Activated naive CD4-positive, alpha-beta T cell treated with anti-CD3 and anti-CD28 coated beads for 36 hours (primary cell): Measurements from ENCODE around the gene CCNC. TPM values are rescaled to one million over a fixed set of nuclear protein-coding genes. Genes with fewer than 3 reads are reported as not detected.

Experiments used
- CTCF ChIA-PET: fragments of 350-600 bp; sonication (Branson Sonifier 250); formaldehyde crosslinking; loops from one replicate; lab custom pipeline; 2021; ENCODE audit warnings: antibody characterized with exemption; lab: Charles Lee
- DNase-seq: peaks from one replicate; pipeline ENCODE4 v3.0.0-alpha.2; 2020
- H3K27ac Mint-ChIP-seq: one replicate; pipeline ENCODE4 v1.8.0; 2021; ENCODE audit warnings: mild to moderate bottlenecking, mixed read lengths
- H3K27me3 Mint-ChIP-seq: one replicate; pipeline ENCODE4 v1.8.0; 2021; ENCODE audit warnings: low read depth, mixed read lengths
- H3K36me3 Mint-ChIP-seq: one replicate; pipeline ENCODE4 v1.8.0; 2021; ENCODE audit warnings: low read depth, mixed read lengths
- H3K4me1 Mint-ChIP-seq: one replicate; pipeline ENCODE4 v1.8.0; 2021; ENCODE audit warnings: low read depth, mixed read lengths
- H3K4me3 Mint-ChIP-seq: one replicate; pipeline ENCODE4 v1.8.0; 2021; ENCODE audit warnings: mild to moderate bottlenecking, moderate library complexity, mixed read lengths
- H3K9me3 Mint-ChIP-seq: one replicate; pipeline ENCODE4 v1.8.0; 2021; ENCODE audit warnings: mixed read lengths
- intact Hi-C: fragments of 100-400 bp; cut with micrococcal nuclease; formaldehyde crosslinking; loops from one replicate; pipeline ENCODE4 v1.15.1; 2023
- total RNA-seq, 2 experiments: library from RNA; stranded (reverse); gene quantifications; one replicate each; pipeline ENCODE4 v1.2.3, GENCODE V29; 2021

The CCNC gene
- total RNA-seq, 2 experiments from 2014 or later = 51.6 to 51.8 TPM

- no peak for DNase-seq
- Mint-ChIP-seq H3K27me3 (peaks cover 70% of the 10 kb centered on the region), H3K4me1 (peaks cover 18% of the 10 kb centered on the region), H3K36me3 (no peaks in the 10 kb centered on the region), H3K4me3 (no peak overlapping the region), H3K27ac (no peak overlapping the region), H3K9me3 (no peaks in the 10 kb centered on the region)
- intact Hi-C loops = no loop called here
- CTCF ChIA-PET = interaction anchor here (0.8 kb wide), 1 partner anchor 9 kb away, joined by 3 read pairs; no protein-coding TSS in a partner anchor
Observed at GRCh38 chr6:99592900-99593299, 24.4 kb upstream of the CCNC start.

DNA sequence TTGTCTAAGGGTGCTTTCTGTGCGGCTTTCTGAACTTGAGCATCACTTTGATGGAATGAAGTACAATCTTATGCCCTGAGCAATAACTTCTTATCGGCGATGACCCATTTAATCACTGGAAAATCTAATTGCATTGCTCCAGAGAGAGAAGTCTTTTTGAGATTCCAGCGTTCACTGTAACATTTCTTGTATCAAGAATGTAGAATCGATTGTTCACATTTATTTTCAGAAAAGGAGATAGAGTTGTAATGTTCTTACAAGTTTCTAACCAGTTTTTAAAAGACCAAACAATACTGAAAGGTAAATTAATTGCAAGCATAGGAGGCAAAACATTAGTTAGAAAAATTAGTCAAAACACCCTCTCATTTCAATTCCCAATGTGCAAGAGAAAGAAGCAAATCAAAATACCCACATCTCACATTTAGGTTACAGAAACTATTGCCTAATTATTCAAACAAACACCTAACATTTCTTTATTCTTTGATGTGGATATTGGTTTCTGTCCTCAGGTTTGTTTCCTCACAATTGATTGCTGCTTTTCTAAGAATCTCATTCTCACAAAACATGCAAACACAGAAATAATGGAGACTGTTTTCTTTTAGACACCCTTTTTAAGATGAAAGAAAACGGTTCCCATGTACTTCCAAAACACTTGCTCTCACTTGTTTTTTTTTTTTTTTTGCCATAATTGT, 23.4 kb upstream of the CCNC start:
- intact Hi-C loops = loop anchor here (1.0 kb wide), 1 partner anchor 10 kb away; no protein-coding TSS in a partner anchor
- CTCF ChIA-PET = interaction anchor here (0.8 kb wide), 1 partner anchor 10 kb away, joined by 3 read pairs; no protein-coding TSS in a partner anchor
- H3K27me3 Mint-ChIP-seq = peaks cover 71% of the 10 kb centered on the region
- H3K9me3 Mint-ChIP-seq = no peaks in the 10 kb centered on the region
- DNase-seq = no peak
- H3K27ac Mint-ChIP-seq = no peak overlapping the region
- no peak overlapping the region for H3K4me3 Mint-ChIP-seq
- H3K4me1 Mint-ChIP-seq = peaks cover 18% of the 10 kb centered on the region
- H3K36me3 Mint-ChIP-seq = no peaks in the 10 kb centered on the region

- Mint-ChIP-seq H3K36me3 (no peaks in the 10 kb centered on the region), H3K27me3 (peaks cover 68% of the 10 kb centered on the region), H3K4me1 (peaks cover 18% of the 10 kb centered on the region), H3K4me3 (no peak overlapping the region), H3K27ac (no peak overlapping the region), H3K9me3 (no peaks in the 10 kb centered on the region)
- no peak for DNase-seq
- intact Hi-C loops = loop anchor here (1.0 kb wide), 1 partner anchor 11 kb away; no protein-coding TSS in a partner anchor
- CTCF ChIA-PET = interaction anchor here (1.2 to 1.6 kb wide), 2 partner anchors 23 to 155 kb away, joined by 3 to 4 read pairs; no protein-coding TSS in a partner anchor
Observed at GRCh38 chr6:99590728-99591672, 22.5 kb upstream of the CCNC start.

DNA sequence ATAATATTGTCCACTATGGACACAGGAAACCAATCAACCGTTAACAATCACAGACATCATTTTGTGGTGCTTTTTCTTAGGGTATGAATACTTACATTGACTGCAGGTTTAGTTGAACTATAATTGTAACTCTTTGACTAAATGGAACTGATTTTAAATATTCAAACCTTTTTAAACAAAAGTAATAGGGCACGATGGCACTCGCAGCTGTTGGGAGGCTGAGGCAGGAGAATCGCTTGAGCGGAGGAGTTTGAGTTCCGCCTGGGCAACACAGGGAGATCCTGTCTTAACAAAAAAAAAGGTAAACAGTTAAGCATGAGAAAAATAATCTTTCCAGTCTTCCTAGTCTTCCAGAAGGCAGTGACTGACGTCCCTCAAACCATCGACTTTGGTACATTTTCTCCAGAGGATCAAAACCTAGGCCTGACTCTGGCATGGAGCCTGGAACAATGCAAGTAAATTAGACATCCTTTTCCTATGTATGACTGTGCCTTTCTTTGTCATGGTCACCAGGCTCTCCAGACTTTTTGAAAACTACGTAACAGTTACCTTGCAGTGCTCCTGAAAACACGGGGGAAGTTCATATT, 21.5 kb upstream of the CCNC start:
- H3K4me1 Mint-ChIP-seq = peaks cover 18% of the 10 kb centered on the region
- CTCF ChIA-PET = interaction anchor here (0.9 to 2.5 kb wide), 7 partner anchors 21 to 317 kb away, joined by 3 to 43 read pairs (median 5); no protein-coding TSS in a partner anchor
- peaks cover 67% of the 10 kb centered on the region for H3K27me3 Mint-ChIP-seq
- no peak overlapping the region for H3K27ac Mint-ChIP-seq
- no peaks in the 10 kb centered on the region for H3K36me3 Mint-ChIP-seq
- intact Hi-C loops = loop anchor here (1.0 to 5.0 kb wide), 3 partner anchors 21 to 507 kb away; no protein-coding TSS in a partner anchor
- no peaks in the 10 kb centered on the region for H3K9me3 Mint-ChIP-seq
- DNase-seq = no peak
- peak overlapping the region; percentile 29 for H3K4me3 Mint-ChIP-seq

DNA sequence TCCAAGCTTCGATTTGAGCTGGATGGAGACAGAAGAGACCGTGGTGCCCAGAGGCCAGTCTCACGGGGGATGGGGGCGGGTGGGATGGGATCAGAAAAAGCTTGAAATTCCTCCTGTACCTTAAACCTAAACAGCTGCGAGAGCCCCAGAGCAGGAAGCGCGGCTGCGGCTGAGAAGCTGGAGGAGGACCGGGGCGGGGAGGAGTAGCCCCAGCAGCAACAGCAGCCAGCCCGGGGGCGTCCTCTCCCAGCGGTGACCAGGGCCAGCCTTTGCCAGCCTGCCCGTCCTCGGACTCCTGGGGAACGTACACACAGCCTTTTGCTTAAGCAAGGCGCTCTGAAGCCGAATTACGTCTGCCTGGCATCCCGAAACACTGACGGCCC, 20.8 kb upstream of the CCNC start:
- H3K9me3 Mint-ChIP-seq = no peaks in the 10 kb centered on the region
- peaks cover 67% of the 10 kb centered on the region for H3K27me3 Mint-ChIP-seq
- peaks cover 18% of the 10 kb centered on the region for H3K4me1 Mint-ChIP-seq
- no peak overlapping the region for H3K27ac Mint-ChIP-seq
- H3K36me3 Mint-ChIP-seq = no peaks in the 10 kb centered on the region
- CTCF ChIA-PET = interaction anchor here (0.6 to 2.5 kb wide), 12 partner anchors 15 to 691 kb away, joined by 3 to 43 read pairs (median 6); no protein-coding TSS in a partner anchor
- H3K4me3 Mint-ChIP-seq = peak overlapping the region; percentile 76
- intact Hi-C loops = loop anchor here (1.0 to 5.0 kb wide), 3 partner anchors 22 to 508 kb away; no protein-coding TSS in a partner anchor
- DNase-seq = no peak

GRCh38 chr6:99588618-99589289, 20.3 kb upstream of the CCNC start:
- H3K27ac Mint-ChIP-seq = no peak overlapping the region
- H3K9me3 Mint-ChIP-seq = no peaks in the 10 kb centered on the region
- no peaks in the 10 kb centered on the region for H3K36me3 Mint-ChIP-seq
- DNase-seq = peak; percentile 83
- intact Hi-C loops = loop anchor here (1.0 to 5.0 kb wide), 7 partner anchors 23 to 509 kb away; no protein-coding TSS in a partner anchor
- CTCF ChIA-PET = interaction anchor here (0.6 to 2.5 kb wide), 17 partner anchors 16 to 691 kb away, joined by 3 to 43 read pairs (median 4); no protein-coding TSS in a partner anchor
- H3K27me3 Mint-ChIP-seq = peaks cover 64% of the 10 kb centered on the region
- peaks cover 18% of the 10 kb centered on the region for H3K4me1 Mint-ChIP-seq
- peak overlapping the region; percentile 76 for H3K4me3 Mint-ChIP-seq

DNA sequence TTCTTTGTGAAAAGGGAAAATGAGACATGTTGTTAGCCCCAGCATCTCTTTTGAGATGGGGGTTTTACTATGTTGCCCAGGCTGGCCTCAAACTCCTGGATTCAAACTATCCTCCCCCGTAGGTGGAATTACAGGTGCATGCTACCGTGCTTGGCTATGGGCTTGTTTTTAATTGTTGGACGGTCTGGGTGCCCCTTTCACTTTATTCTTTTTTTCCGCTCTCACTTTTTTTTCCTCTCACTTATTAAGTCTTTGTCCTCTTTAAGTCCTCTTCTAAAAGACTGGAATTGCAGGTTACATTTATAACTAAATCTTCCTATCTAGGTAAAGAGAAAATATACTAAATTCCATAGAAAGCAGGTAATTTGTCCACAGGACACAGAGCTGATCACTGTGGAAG, 19.3 kb upstream of the CCNC start:
- peaks cover 18% of the 10 kb centered on the region for H3K4me1 Mint-ChIP-seq
- H3K27me3 Mint-ChIP-seq = peaks cover 59% of the 10 kb centered on the region
- CTCF ChIA-PET = interaction anchor here (0.6 to 2.5 kb wide), 13 partner anchors 17 to 263 kb away, joined by 3 to 43 read pairs (median 4); no protein-coding TSS in a partner anchor
- no peaks in the 10 kb centered on the region for H3K36me3 Mint-ChIP-seq
- H3K27ac Mint-ChIP-seq = no peak overlapping the region
- no peak overlapping the region for H3K4me3 Mint-ChIP-seq
- no peak for DNase-seq
- intact Hi-C loops = loop anchor here (1.0 to 5.0 kb wide), 6 partner anchors 120 to 510 kb away; no protein-coding TSS in a partner anchor
- no peaks in the 10 kb centered on the region for H3K9me3 Mint-ChIP-seq

DNA sequence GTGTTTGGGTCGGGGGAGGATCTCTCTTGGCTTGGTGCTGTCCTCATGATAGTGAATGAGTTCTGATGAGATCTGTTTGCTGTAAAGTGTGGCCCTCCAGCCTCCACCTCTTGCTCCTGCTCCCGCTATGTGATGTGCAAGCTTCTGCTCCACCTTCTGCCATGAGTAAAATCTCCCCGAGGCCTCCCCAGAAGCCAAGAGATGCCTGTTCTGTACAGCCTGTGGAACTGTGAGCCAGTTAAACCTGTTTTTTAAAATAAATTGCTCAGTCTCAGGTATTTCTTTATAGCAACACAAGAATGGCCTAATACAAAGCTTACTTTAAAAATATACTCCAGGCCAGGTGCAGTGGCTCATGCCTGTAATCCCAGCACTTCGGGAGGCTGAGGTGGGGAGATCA, 11.3 kb upstream of the CCNC start:
- H3K36me3 Mint-ChIP-seq = no peaks in the 10 kb centered on the region
- no peak for DNase-seq
- H3K9me3 Mint-ChIP-seq = no peaks in the 10 kb centered on the region
- no peak overlapping the region for H3K4me3 Mint-ChIP-seq
- no peaks in the 10 kb centered on the region for H3K4me1 Mint-ChIP-seq
- CTCF ChIA-PET = no interaction called here
- no peak overlapping the region for H3K27ac Mint-ChIP-seq
- intact Hi-C loops = no loop called here
- H3K27me3 Mint-ChIP-seq = peaks cover 26% of the 10 kb centered on the region

DNA sequence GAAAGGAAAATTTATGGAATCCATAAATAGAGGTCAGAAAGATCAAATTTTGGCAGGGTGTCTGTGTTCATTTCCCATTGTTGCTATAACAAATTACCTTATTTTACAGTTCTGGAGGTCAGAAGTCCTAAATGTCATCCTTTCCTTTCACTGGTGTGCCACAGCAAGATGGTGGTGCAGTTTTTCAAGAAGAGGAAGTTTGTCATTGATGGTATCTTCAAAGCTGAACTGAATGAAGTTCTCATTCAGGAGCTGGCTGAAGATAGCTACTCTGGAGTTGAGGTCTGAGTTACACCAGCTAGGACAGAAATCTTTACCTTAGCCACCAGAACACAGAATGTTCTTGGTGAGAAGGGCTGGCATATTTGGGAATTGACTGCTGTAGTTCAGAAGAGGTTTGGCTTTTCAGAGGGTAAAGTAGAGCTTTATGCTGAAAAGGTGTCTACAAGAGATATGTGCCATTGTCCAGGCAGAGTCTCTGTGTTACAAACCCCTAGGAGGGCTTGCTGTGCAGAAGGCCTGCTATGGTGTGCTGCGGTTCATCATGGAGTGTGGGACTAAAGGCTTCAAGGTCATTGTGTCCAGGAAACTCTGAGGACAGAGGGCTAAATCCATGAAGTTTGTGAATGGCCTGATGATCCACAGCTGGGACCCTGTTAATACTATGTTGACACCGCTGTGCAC, 7.2 kb upstream of the CCNC start:
- no peak overlapping the region for H3K4me3 Mint-ChIP-seq
- no peaks in the 10 kb centered on the region for H3K9me3 Mint-ChIP-seq
- H3K27ac Mint-ChIP-seq = no peak overlapping the region
- H3K36me3 Mint-ChIP-seq = no peaks in the 10 kb centered on the region
- H3K27me3 Mint-ChIP-seq = peaks cover 13% of the 10 kb centered on the region
- no peaks in the 10 kb centered on the region for H3K4me1 Mint-ChIP-seq
- no peak for DNase-seq
- intact Hi-C loops = no loop called here
- CTCF ChIA-PET = no interaction called here

DNA sequence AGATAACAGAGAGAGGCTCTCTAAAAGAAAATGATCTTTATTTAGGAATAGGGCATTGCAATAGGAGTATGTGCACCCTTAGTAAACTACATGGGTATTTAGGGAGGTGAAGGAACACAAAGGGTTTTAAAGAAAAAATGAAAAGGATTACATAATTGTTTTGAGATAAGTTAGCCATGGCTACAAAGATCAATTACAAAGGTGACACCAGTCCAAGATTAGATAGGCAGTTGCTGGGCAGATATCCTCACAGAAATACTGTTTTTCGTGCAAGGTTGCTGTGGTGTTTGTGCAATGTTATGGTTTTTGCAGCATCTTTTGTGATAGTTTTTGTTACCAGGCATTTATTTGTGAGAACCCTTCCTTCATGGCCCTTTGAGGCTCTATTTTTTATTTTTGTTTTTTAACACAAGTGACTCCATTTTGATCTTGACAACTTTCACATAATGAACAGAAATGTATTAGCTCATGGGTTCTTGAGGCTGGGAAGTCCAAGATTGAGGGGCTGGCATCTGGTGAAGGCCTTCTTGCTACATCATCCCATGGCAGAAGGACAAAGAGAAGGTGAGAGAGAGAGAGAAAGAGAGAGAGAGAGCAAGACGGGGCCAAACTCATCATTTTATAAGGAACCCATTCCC, 5.6 kb upstream of the CCNC start:
- H3K4me1 Mint-ChIP-seq = no peaks in the 10 kb centered on the region
- CTCF ChIA-PET = interaction anchor here (0.5 kb wide), 1 partner anchor 37 kb away, joined by 3 read pairs; no protein-coding TSS in a partner anchor
- intact Hi-C loops = no loop called here
- peaks cover 12% of the 10 kb centered on the region for H3K27me3 Mint-ChIP-seq
- no peak overlapping the region for H3K27ac Mint-ChIP-seq
- H3K36me3 Mint-ChIP-seq = no peaks in the 10 kb centered on the region
- no peak overlapping the region for H3K4me3 Mint-ChIP-seq
- DNase-seq = no peak
- no peaks in the 10 kb centered on the region for H3K9me3 Mint-ChIP-seq
